HEK293 (cell line): ENCODE measurements around the gene UBB.

ENCODE experiments used
- CTCF ChIA-PET: fragments of 350-600 bp; formaldehyde crosslinking; extraction: SDS; loops from one replicate; lab custom pipeline; 2021; ENCODE audit warnings: antibody characterized with exemption; lab: Yijun Ruan, JAX
- POLR2A ChIA-PET: fragments of 300-600 bp; formaldehyde crosslinking; extraction: SDS; loops from one replicate; lab custom pipeline; 2020; ENCODE audit warnings: antibody characterized with exemption, inconsistent platforms; lab: Yijun Ruan, JAX
- H3K27ac ChIP-seq: fragments of 200-500 bp; sonication (Bioruptor generic); 2 replicates; pipeline ENCODE4 v1.5.1; 2014; ENCODE audit warnings: low read depth, low read length, control low read depth, inconsistent platforms; ENCODE audit errors: extremely low read depth
- H3K36me3 ChIP-seq, 2 experiments: fragments of 200-500 bp in 1 of 2; sonication (Bioruptor generic) in 1 of 2; 1 replicate in 1 of 2; 2 replicates in 1 of 2; pipeline ENCODE4 v1.5.1; 2014 to 2017; ENCODE audit warnings: inconsistent platforms in 2 of 2, low read length in 2 of 2; ENCODE audit not compliant: control insufficient read depth in 2 of 2, insufficient read depth in 1 of 2
- H3K4me1 ChIP-seq: fragments of 200-500 bp; sonication (Bioruptor generic); 2 replicates; pipeline ENCODE4 v1.5.1; 2014; ENCODE audit warnings: mild to moderate bottlenecking, low read length, inconsistent platforms; ENCODE audit not compliant: control insufficient read depth, insufficient read depth
- H3K4me3 ChIP-seq: 2 replicates; pipeline ENCODE4 v1.5.1; 2011; ENCODE audit warnings: low read depth, mild to moderate bottlenecking, control low read depth, low read length, moderate library complexity
- H3K9me3 ChIP-seq: fragments of 200-500 bp; sonication (Bioruptor generic); 2 replicates; pipeline ENCODE4 v1.5.1; 2014; ENCODE audit warnings: low read depth, low read length, inconsistent platforms; ENCODE audit not compliant: control insufficient read depth, insufficient read depth
- IKZF3 ChIP-seq: fragments of 450-650 bp; IDR thresholded peaks from 2 replicates; pipeline ENCODE4 v1.5.0; 2018; ENCODE audit warnings: missing biosample characterization, mild to moderate bottlenecking, missing genetic modification characterization, moderate library complexity
- KLF17 ChIP-seq: fragments of 450-650 bp; formaldehyde crosslinking; IDR thresholded peaks from 2 replicates; pipeline ENCODE4 v1.5.1; 2016; ENCODE audit warnings: missing biosample characterization, missing genetic modification characterization
- MEIS1 ChIP-seq: sonication (generic); formaldehyde crosslinking; IDR thresholded peaks from 2 replicates; pipeline ENCODE4 v1.8.1; 2022; ENCODE audit warnings: missing genetic modification reagents, mild to moderate bottlenecking, borderline replicate concordance
- PRDM6 ChIP-seq: fragments of 450-650 bp; formaldehyde crosslinking; IDR thresholded peaks from 2 replicates; pipeline ENCODE4 v1.5.1; 2017; ENCODE audit warnings: missing biosample characterization, missing genetic modification characterization
- REST ChIP-seq: fragments of 450-650 bp; formaldehyde crosslinking; IDR thresholded peaks from 2 replicates; pipeline ENCODE4 v1.5.1; 2016; ENCODE audit warnings: missing biosample characterization, missing genetic modification characterization
- ZBTB49 ChIP-seq: fragments of 450-650 bp; formaldehyde crosslinking; IDR thresholded peaks from 2 replicates; pipeline ENCODE4 v1.5.1; 2016; ENCODE audit warnings: missing biosample characterization, missing genetic modification characterization, low read depth
- ZNF114 ChIP-seq: fragments of 450-650 bp; formaldehyde crosslinking; IDR thresholded peaks from 2 replicates; pipeline ENCODE4 v1.5.0; 2017; ENCODE audit warnings: missing biosample characterization, missing genetic modification characterization
- ZNF26 ChIP-seq: fragments of 450-650 bp; formaldehyde crosslinking; IDR thresholded peaks from 2 replicates; pipeline ENCODE4 v1.5.1; 2016; ENCODE audit warnings: missing biosample characterization, missing genetic modification characterization
- ZNF660 ChIP-seq: fragments of 450-650 bp; IDR thresholded peaks from 2 replicates; pipeline ENCODE4 v1.5.1; 2018; ENCODE audit warnings: missing biosample characterization, mild to moderate bottlenecking, missing genetic modification characterization
- ZNF664 ChIP-seq: fragments of 450-650 bp; formaldehyde crosslinking; IDR thresholded peaks from 2 replicates; pipeline ENCODE4 v1.5.1; 2016; ENCODE audit warnings: missing biosample characterization, missing genetic modification characterization
- ZNF677 ChIP-seq: fragments of 450-650 bp; IDR thresholded peaks from 2 replicates; pipeline ENCODE4 v1.5.0; 2018; ENCODE audit warnings: missing biosample characterization, mild to moderate bottlenecking, missing genetic modification characterization, moderate library complexity
- ZNF791 ChIP-seq: fragments of 450-650 bp; formaldehyde crosslinking; IDR thresholded peaks from 2 replicates; pipeline ENCODE4 v1.5.1; 2016; ENCODE audit warnings: missing biosample characterization, missing genetic modification characterization

The UBB gene

GRCh38 chr17:16348586-16348985 lies 32.3 kb upstream of the UBB start (continued):
- TF ChIP-seq REST: no peak
- no peak for TF ChIP-seq ZNF26 (tag by site-specific recombination)
- no peak for TF ChIP-seq ZNF660 (tag by site-specific recombination)
- no peak for TF ChIP-seq ZNF664

GRCh38 chr17:16349431-16349830 lies 31.5 kb upstream of the UBB start:
- Histone ChIP-seq H3K4me3 (no peak overlapping the region), H3K36me3 (peaks cover 32 to 41% of the 10 kb centered on the region in 2 experiments), H3K9me3 (no peaks in the 10 kb centered on the region), H3K27ac (no peak overlapping the region), H3K4me1 (peaks cover 3% of the 10 kb centered on the region; the same call in 1 of the 2 replicates)
- POLR2A ChIA-PET: interaction anchor here (0.7 to 0.8 kb wide), 2 partner anchors 31 to 1047 kb away, joined by 3 to 4 read pairs; partner anchors contain the start of gene UBB
- CTCF ChIA-PET: interaction anchor here (3.0 to 7.9 kb wide), 2 partner anchors 15 to 45 kb away, joined by 10 to 89 read pairs; no protein-coding TSS in a partner anchor
- TF ChIP-seq IKZF3 (tag by site-specific recombination): no peak
- no peak for TF ChIP-seq ZBTB49
- no peak for TF ChIP-seq ZNF114 (tag by site-specific recombination)
- TF ChIP-seq MEIS1 (CRISPR knock-in tag): no peak

GRCh38 chr17:16351831-16352230 lies 29.1 kb upstream of the UBB start:
- Histone ChIP-seq H3K36me3 (peaks cover 21 to 29% of the 10 kb centered on the region in 2 experiments), H3K27ac (peak overlapping the region; percentile 97; the same call in 1 of the 2 replicates), H3K4me1 (peaks cover 3% of the 10 kb centered on the region; the same call in 1 of the 2 replicates), H3K4me3 (peak overlapping the region; percentile 77), H3K9me3 (no peaks in the 10 kb centered on the region)
- TF ChIP-seq ZNF677 (peak; percentile 39; the same call in 1 of the 2 replicates), ZNF791 (tag by site-specific recombination) (no peak), KLF17 (no peak), PRDM6 (peak; percentile 47; the same call in 1 of the 2 replicates)
- CTCF ChIA-PET: interaction anchor here (0.9 to 7.9 kb wide), 8 partner anchors 13 to 75 kb away, joined by 3 to 89 read pairs (median 5); no protein-coding TSS in a partner anchor
- POLR2A ChIA-PET: interaction anchor here (0.5 to 5.3 kb wide), 8 partner anchors 8 to 1283 kb away, joined by 3 to 44 read pairs (median 4); partner anchors contain the start of genes TTC19, UBB and ZSWIM7
